Neural progenitor cell (in vitro differentiated cells): ENCODE measurements around the gene STX19.

ENCODE experiments used
- CTCF ChIP-seq: fragments of 200-600 bp; sonication (generic); IDR thresholded peaks from 2 replicates; pipeline ENCODE4 v1.5.1; 2017; ENCODE audit warnings: antibody characterized with exemption, mild to moderate bottlenecking
- EZH2 ChIP-seq: fragments of 200-600 bp; sonication (generic); IDR thresholded peaks from 2 replicates; pipeline ENCODE4 v1.6.1; 2017; ENCODE audit warnings: antibody characterized with exemption, mild to moderate bottlenecking, moderate library complexity
- EZH2phosphoT487 ChIP-seq: fragments of 200-600 bp; sonication (generic); IDR thresholded peaks from 2 replicates; pipeline ENCODE4 v1.6.1; 2017; ENCODE audit warnings: antibody characterized with exemption

- TF ChIP-seq CTCF = no peak
- no peak for TF ChIP-seq EZH2
- no peak for TF ChIP-seq EZH2phosphoT487
Observed at GRCh38 chr3:94064243-94064860, 36.0 kb upstream of the STX19 start.
